ENCODE data around the gene PITX2. TPM values are rescaled to one million over a fixed set of nuclear protein-coding genes. Genes with fewer than 3 reads are reported as not detected.

Gene PITX2
- total RNA-seq, 1 experiment from 2014 or later: 8.5 TPM

DNA sequence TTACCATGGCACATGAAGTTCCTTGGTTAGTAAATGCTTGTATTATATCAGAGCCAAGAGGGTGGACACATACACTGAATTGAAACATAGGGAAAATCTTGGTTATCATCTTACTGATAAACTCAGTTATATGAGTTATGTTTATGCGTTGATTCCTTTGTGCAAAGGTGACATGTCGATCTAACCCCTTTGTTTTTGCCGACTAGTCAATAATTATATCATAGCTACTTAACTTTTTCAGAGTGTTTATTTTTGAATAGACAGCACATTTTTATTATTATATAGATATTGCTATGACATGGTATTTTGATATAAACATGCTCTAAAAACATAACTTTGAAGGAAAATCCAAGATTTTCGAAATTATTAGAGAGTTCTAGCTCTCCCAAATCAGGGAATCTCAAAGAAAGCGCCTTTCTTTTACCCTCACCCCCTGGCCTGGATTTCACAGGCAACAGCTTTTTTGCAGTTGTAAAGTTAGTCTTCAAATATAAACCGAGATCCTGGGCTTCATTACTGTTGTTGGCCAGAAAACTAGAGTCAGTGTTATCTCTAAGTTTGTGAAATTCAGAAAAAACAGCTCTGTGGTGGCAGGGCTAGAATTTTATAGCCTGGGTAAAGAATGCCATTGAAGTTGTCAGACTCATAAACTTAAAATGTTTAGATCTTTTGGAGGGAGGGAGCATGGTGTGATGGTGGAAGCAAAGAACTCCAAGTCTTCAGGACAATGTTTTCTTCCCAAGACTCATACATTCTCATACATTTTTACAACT, 45.8 kb upstream of the PITX2 start:
- Mint-ChIP-seq H3K4me1 (0 out of 4 replicates have a peak, but pooled peaks cover 0 to 2% of the 10 kb centered on the region in 2 experiments), H3K27me3 (ENCODE audit: low read depth) (no peaks in the 10 kb centered on the region), H3K27ac (no peak overlapping the region), H3K4me3 (no peak overlapping the region), H3K36me3 (ENCODE audit: insufficient read depth in 1 of 3, low read depth in 3 of 3) (no peaks in the 10 kb centered on the region), H3K9me3 (no peaks in the 10 kb centered on the region)
- H3K23ac ChIP-seq (ENCODE audit: insufficient read length, low read depth, low read length): no peak overlapping the region
- H3K79me2 ChIP-seq (ENCODE audit: insufficient read depth, low read length): no peaks in the 10 kb centered on the region
- H2AFZ ChIP-seq (ENCODE audit: low read length): no peak overlapping the region
- H3K4ac ChIP-seq (ENCODE audit: low read depth, low read length): no peak overlapping the region
- no peak overlapping the region for H2BK15ac ChIP-seq (ENCODE audit: low read depth, low read length)
- no peak overlapping the region for H3K18ac ChIP-seq (ENCODE audit: insufficient read length, low read depth, low read length)
- H4K5ac ChIP-seq (ENCODE audit: insufficient read length, low read depth, low read length): no peak overlapping the region
- WGBS (ENCODE audit: extremely low coverage, insufficient read length, low lambda C conversion rate): no CpG with 5 or more reads among the region's 6 CpGs
- TF ChIP-seq, protein P1, sequence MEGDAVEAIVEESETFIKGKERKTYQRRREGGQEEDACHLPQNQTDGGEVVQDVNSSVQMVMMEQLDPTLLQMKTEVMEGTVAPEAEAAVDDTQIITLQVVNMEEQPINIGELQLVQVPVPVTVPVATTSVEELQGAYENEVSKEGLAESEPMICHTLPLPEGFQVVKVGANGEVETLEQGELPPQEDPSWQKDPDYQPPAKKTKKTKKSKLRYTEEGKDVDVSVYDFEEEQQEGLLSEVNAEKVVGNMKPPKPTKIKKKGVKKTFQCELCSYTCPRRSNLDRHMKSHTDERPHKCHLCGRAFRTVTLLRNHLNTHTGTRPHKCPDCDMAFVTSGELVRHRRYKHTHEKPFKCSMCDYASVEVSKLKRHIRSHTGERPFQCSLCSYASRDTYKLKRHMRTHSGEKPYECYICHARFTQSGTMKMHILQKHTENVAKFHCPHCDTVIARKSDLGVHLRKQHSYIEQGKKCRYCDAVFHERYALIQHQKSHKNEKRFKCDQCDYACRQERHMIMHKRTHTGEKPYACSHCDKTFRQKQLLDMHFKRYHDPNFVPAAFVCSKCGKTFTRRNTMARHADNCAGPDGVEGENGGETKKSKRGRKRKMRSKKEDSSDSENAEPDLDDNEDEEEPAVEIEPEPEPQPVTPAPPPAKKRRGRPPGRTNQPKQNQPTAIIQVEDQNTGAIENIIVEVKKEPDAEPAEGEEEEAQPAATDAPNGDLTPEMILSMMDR (conservative IDR thresholded peaks at IDR 0.05): no peak
- H4K91ac ChIP-seq (ENCODE audit: insufficient read length, low read depth, low read length): no peak overlapping the region
- H2BK120ac ChIP-seq (ENCODE audit: low read depth, low read length, poor library complexity, severe bottlenecking): no peak overlapping the region
- H3K27me3 ChIP-seq (ENCODE audit: insufficient read depth, low read length): no peaks in the 10 kb centered on the region
- H3K27ac ChIP-seq (ENCODE audit: insufficient read length, low read depth, low read length): no peak overlapping the region
- no peak overlapping the region for H3K56ac ChIP-seq (ENCODE audit: insufficient read length, low read depth, low read length)
- H2AK5ac ChIP-seq (ENCODE audit: insufficient read length, low read length): no peak overlapping the region
- no peak overlapping the region for H2BK5ac ChIP-seq (ENCODE audit: insufficient read length, low read length)
- no peaks in the 10 kb centered on the region for H3K23me2 ChIP-seq (ENCODE audit: insufficient read length, low read depth, low read length, poor library complexity, severe bottlenecking)
- no peaks in the 10 kb centered on the region for H3K4me1 ChIP-seq (ENCODE audit: insufficient read depth, low read length)
- DNase-seq: no peak
- H3K4me2 ChIP-seq (ENCODE audit: insufficient read depth, insufficient read length, low read length): no peak overlapping the region
- no peak overlapping the region for H3T11ph ChIP-seq (ENCODE audit: low read length)
- no peak overlapping the region for H3K14ac ChIP-seq (ENCODE audit: insufficient read depth, low read length)
- no peaks in the 10 kb centered on the region for H4K20me1 ChIP-seq (ENCODE audit: control insufficient read depth, insufficient read depth, insufficient read length)
- no peak overlapping the region for H4K8ac ChIP-seq (replicated peaks; ENCODE audit: insufficient read length, low read depth, low read length)
- H3K79me1 ChIP-seq (ENCODE audit: insufficient read depth, low read depth, low read length, poor library complexity, severe bottlenecking): no peaks in the 10 kb centered on the region
- no peak overlapping the region for H2BK12ac ChIP-seq (ENCODE audit: insufficient read length, low read depth, low read length)
- H2BK20ac ChIP-seq (ENCODE audit: low read depth, low read length, poor library complexity, severe bottlenecking): no peak overlapping the region
- H3K9ac ChIP-seq (ENCODE audit: extremely low read depth, insufficient read length, low read length): no peak overlapping the region
- H3K9me3 ChIP-seq (ENCODE audit: control insufficient read depth, low read depth, low read length): no peaks in the 10 kb centered on the region

Data from H9 (cell line).